HCT116 (cell line): Measurements from ENCODE around the gene SYTL3. TPM values are rescaled to one million over a fixed set of nuclear protein-coding genes. Genes with fewer than 3 reads are reported as not detected.

Experiments used
- ATAC-seq: fragments of 200-7000 bp; cut with Tn5 transposase; 2 replicates; pipeline ENCODE4 v1.9.1; 2020; ENCODE audit warnings: mild to moderate bottlenecking, moderate library complexity
- BruUV-seq: library from RNA; stranded (reverse); fragments of 400-500 nt; replicated peaks from 2 replicates; lab custom pipeline; 2021; lab: Mats Ljungman, UMichigan
- CTCF ChIA-PET: fragments of 300-600 bp; sonication (Branson Sonifier 250); formaldehyde crosslinking; loops from one replicate; lab custom pipeline; 2021; ENCODE audit warnings: antibody characterized with exemption; lab: Charles Lee
- POLR2A ChIA-PET: fragments of 300-600, 350-600 bp; sonication (Branson Sonifier 250); formaldehyde crosslinking; loops from one replicate; lab custom pipeline; 2021; ENCODE audit warnings: antibody characterized with exemption; lab: Charles Lee
- RAD21 ChIA-PET, 2 experiments: fragments of 300-600 bp; sonication (Branson Sonifier 250); formaldehyde crosslinking; loops; one replicate each; lab custom pipeline; 2023; ENCODE audit warnings: low total read pairs in 2 of 2; ENCODE audit not compliant: uncharacterized antibody in 2 of 2, unreplicated experiment in 2 of 2, low non-redundant PET in 1 of 2; lab: Charles Lee
- DNase-seq: peaks from one replicate; pipeline ENCODE4 v3.0.0-alpha.2; 2010; ENCODE audit warnings: low read depth, low spot score
- H2AFZ ChIP-seq: fragments of 200-600 bp; shearing (Covaris generic), sonication (generic); 2 replicates; pipeline ENCODE4 v1.6.1; 2017; ENCODE audit warnings: low read depth, mixed run types, mixed read lengths, antibody characterized with exemption, low read length; ENCODE audit not compliant: poor library complexity, severe bottlenecking
- H3K27ac ChIP-seq: 2 replicates; pipeline ENCODE4 v1.5.1; 2012; ENCODE audit warnings: low read depth, low read length
- H3K27me3 ChIP-seq: fragments of 200-600 bp; sonication (generic); 2 replicates; pipeline ENCODE4 v1.6.1; 2016; ENCODE audit warnings: mixed run types, low read length, mixed read lengths; ENCODE audit not compliant: insufficient read depth
- H3K36me3 ChIP-seq, 2 experiments: fragments of 200-500 bp in 1 of 2; fragments of 200-600 bp in 1 of 2; sonication (Bioruptor generic) in 1 of 2; sonication (generic) in 1 of 2; 2 replicates each; pipeline versions ENCODE4 v1.5.1 to v1.6.1; 2014 to 2016; ENCODE audit warnings: low read length in 2 of 2, inconsistent platforms in 1 of 2, mixed read lengths in 1 of 2, mixed run types in 1 of 2; ENCODE audit not compliant: insufficient read depth in 2 of 2, control insufficient read depth in 1 of 2
- H3K4me1 ChIP-seq, 2 experiments: fragments of 200-600 bp in 1 of 2; sonication (generic) in 1 of 2; 2 replicates each; pipeline versions ENCODE4 v1.5.1 to v1.6.1; 2012 to 2017; ENCODE audit warnings: low read length in 2 of 2, inconsistent platforms in 1 of 2, mild to moderate bottlenecking in 1 of 2, mixed read lengths in 1 of 2, mixed run types in 1 of 2, moderate library complexity in 1 of 2; ENCODE audit not compliant: insufficient read depth in 2 of 2, control insufficient read depth in 1 of 2
- H3K4me2 ChIP-seq: fragments of 200-600 bp; sonication (generic); 2 replicates; pipeline ENCODE4 v1.6.1; 2017; ENCODE audit warnings: mixed run types, low read length, mixed read lengths
- H3K4me3 ChIP-seq, 2 experiments: fragments of 200-600 bp in 1 of 2; sonication (generic) in 1 of 2; replicated peaks in 1 of 2; 2 replicates each; pipeline ENCODE4 v1.5.1; 2011 to 2016; ENCODE audit warnings: low read length in 2 of 2, control low read depth in 1 of 2, low read depth in 1 of 2, mild to moderate bottlenecking in 1 of 2, mixed read lengths in 1 of 2, mixed run types in 1 of 2
- H3K79me2 ChIP-seq: fragments of 200-600 bp; sonication (generic); 2 replicates; pipeline ENCODE4 v1.6.1; 2017; ENCODE audit warnings: mild to moderate bottlenecking, mixed run types, low read length, moderate library complexity, mixed read lengths; ENCODE audit not compliant: insufficient read depth
- H3K9ac ChIP-seq: fragments of 200-600 bp; sonication (generic); 2 replicates; pipeline ENCODE4 v1.6.1; 2016; ENCODE audit warnings: low read length, mixed read lengths
- H3K9me2 ChIP-seq: fragments of 200-600 bp; sonication (generic), shearing (Covaris generic); 2 replicates; pipeline ENCODE4 v1.6.1; 2017; ENCODE audit warnings: mixed run types, mild to moderate bottlenecking, moderate library complexity; ENCODE audit not compliant: insufficient read depth
- H3K9me3 ChIP-seq, 2 experiments: fragments of 200-500 bp in 1 of 2; fragments of 200-600 bp in 1 of 2; sonication (Bioruptor generic) in 1 of 2; sonication (generic) in 1 of 2; 2 replicates each; pipeline ENCODE4 v1.6.1; 2014 to 2017; ENCODE audit warnings: low read length in 2 of 2, mixed read lengths in 2 of 2, inconsistent platforms in 1 of 2, low read depth in 1 of 2, mild to moderate bottlenecking in 1 of 2, mixed run types in 1 of 2, moderate library complexity in 1 of 2; ENCODE audit not compliant: control insufficient read depth in 1 of 2, insufficient read depth in 1 of 2
- H4K20me1 ChIP-seq: fragments of 200-600 bp; sonication (generic), shearing (Covaris generic); 2 replicates; pipeline ENCODE4 v1.6.1; 2017; ENCODE audit warnings: mixed run types, mild to moderate bottlenecking, moderate library complexity; ENCODE audit not compliant: insufficient read depth
- CTCF ChIP-seq, 3 experiments: fragments of 200-600 bp in 1 of 3; sonication (generic) in 1 of 3; IDR thresholded peaks in 2 of 3; conservative IDR thresholded peaks in 1 of 3; 2 replicates each; pipeline ENCODE4 v1.5.1; 2012 to 2017; ENCODE audit warnings: low read depth in 2 of 3, low read length in 2 of 3, antibody characterized with exemption in 1 of 3, borderline replicate concordance in 1 of 3, control low read depth in 1 of 3, mild to moderate bottlenecking in 1 of 3, mixed read lengths in 1 of 3, mixed run types in 1 of 3, moderate library complexity in 1 of 3; ENCODE audit not compliant: insufficient read depth in 1 of 3
- EZH2 ChIP-seq: fragments of 200-600 bp; sonication (generic); IDR thresholded peaks from 2 replicates; pipeline ENCODE4 v1.6.1; 2017; ENCODE audit warnings: antibody characterized with exemption, mixed run types
- JUND ChIP-seq: IDR thresholded peaks from 2 replicates; pipeline ENCODE4 v1.6.1; 2012
- POLR2AphosphoS5 ChIP-seq: IDR thresholded peaks from 2 replicates; pipeline ENCODE4 v1.6.1; 2011; ENCODE audit warnings: mild to moderate bottlenecking, low read depth, low read length, moderate library complexity
- YY1 ChIP-seq: IDR thresholded peaks from 2 replicates; pipeline ENCODE4 v1.6.1; 2011; ENCODE audit warnings: low read length, low read depth, moderate library complexity, mild to moderate bottlenecking; ENCODE audit not compliant: insufficient replicate concordance; ENCODE audit errors: extremely low read depth
- ZNF274 ChIP-seq: fragments of 200-500 bp; sonication (Bioruptor generic); IDR thresholded peaks from 2 replicates; pipeline ENCODE4 v1.6.1; 2014; ENCODE audit warnings: mild to moderate bottlenecking, low read depth, low read length, inconsistent platforms
- intact Hi-C: fragments of 100-400 bp; cut with micrococcal nuclease; formaldehyde crosslinking; loops from 2 replicates; pipeline ENCODE4 v1.10.0; 2022
- total RNA-seq: library from RNA; stranded (reverse); gene quantifications from one replicate; pipeline ENCODE4 v1.2.1, GENCODE V29; 2021; ENCODE audit not compliant: unreplicated experiment

SYTL3 gene
- total RNA-seq, 1 experiment from 2014 or later: 55.3 TPM

DNA sequence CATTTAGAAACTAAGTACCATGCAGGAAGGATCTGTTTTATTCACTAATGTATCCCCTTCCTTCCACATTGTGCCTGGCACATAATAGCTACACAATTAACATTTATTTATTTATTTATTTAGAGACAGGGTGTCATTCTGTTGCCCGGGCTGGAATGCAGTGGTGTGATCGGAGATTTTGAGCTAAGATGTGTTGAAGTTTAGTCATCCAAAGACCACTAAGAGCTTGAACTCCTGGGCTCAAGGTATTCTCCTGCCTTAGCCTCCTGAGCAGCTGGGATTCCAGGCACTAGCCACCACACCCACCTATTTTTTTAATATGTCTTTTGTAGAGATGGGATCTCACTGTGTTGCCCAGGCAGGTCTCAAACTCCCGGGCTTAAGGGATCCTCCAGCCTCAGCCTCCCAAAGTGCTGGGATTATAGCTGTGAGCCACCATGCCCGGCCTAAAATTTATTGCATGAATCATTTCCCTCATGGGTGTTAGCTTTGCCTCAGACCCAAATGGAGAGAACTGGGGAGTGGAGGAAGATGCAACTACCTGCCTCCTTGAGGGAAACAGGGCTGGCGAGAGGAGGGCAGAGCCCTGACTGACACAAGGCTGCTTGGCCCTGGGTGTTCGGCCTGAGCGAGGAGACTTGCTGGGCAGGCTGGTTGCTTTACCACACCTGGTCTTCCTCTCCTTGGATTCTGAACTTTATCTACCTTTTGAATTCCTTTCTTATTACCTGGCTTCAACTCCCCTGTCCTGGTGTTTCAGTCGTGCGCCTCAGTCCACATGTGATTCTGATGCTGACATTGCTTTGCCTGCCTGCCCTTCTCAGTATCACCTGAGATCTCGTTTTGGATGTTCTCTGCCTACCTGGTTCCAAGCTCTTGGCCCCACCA is 3.6 kb upstream of the SYTL3 start:
- RAD21 ChIA-PET: interaction anchor here in 1 of 2 experiments (1.2 kb wide), 1 partner anchor 27 kb away, joined by 5 read pairs; no protein-coding TSS in a partner anchor
- H3K9me2 ChIP-seq: no peaks in the 10 kb centered on the region
- CTCF ChIA-PET: interaction anchor here (2.3 to 3.4 kb wide), 3 partner anchors 27 to 72 kb away, joined by 7 to 12 read pairs (median 12); no protein-coding TSS in a partner anchor
- no TSS peak for BruUV-seq
- H3K36me3 ChIP-seq: no peaks in the 10 kb centered on the region
- POLR2A ChIA-PET: interaction anchor here (0.9 to 2.3 kb wide), 4 partner anchors 26 to 425 kb away, joined by 3 to 9 read pairs (median 3); no protein-coding TSS in a partner anchor
- H3K27me3 ChIP-seq: no peaks in the 10 kb centered on the region
- peaks cover 49% of the 10 kb centered on the region for H3K79me2 ChIP-seq
- peaks cover 62 to 75% of the 10 kb centered on the region in 2 experiments for H3K4me1 ChIP-seq
- ATAC-seq: no peak; the same call in 1 of the 2 replicates
- peak overlapping the region; percentile 89 for H3K4me2 ChIP-seq
- no peak overlapping the region for H2AFZ ChIP-seq
- DNase-seq: no peak
- H3K9me3 ChIP-seq: no peaks in the 10 kb centered on the region
- no peaks in the 10 kb centered on the region for H4K20me1 ChIP-seq
- peak; percentile 49; the same call in 1 of the 2 replicates for TF ChIP-seq POLR2AphosphoS5
- TF ChIP-seq YY1: no peak
- intact Hi-C loops: loop anchor here (10.0 kb wide), 1 partner anchor 349 kb away; no protein-coding TSS in a partner anchor
- H3K9ac ChIP-seq: peak overlapping the region; percentile 97
- peak overlapping the region; percentile 89 to 91 for H3K4me3 ChIP-seq
- peak overlapping the region; percentile 97 for H3K27ac ChIP-seq

GRCh38 chr6:158647501-158647900 is 2.4 kb upstream of the SYTL3 start:
- no peak for TF ChIP-seq EZH2
- TF ChIP-seq JUND: no peak
- TF ChIP-seq CTCF (IDR thresholded peaks at IDR 0.05 in 2 of 3, conservative IDR thresholded peaks at IDR 0.05 in 1 of 3; ENCODE audit: borderline replicate concordance in 1 of 3, insufficient read depth in 1 of 3, low read depth in 2 of 3, low read length in 2 of 3): no peak
- no peak for TF ChIP-seq ZNF274
- ChIA-PET RAD21 (no interaction called here), CTCF (interaction anchor here (2.9 kb wide), 1 partner anchor 44 kb away, joined by 12 read pairs; no protein-coding TSS in a partner anchor), POLR2A (no interaction called here)
- Histone ChIP-seq H2AFZ (no peak overlapping the region), H3K9ac (peak overlapping the region; percentile 97), H4K20me1 (no peaks in the 10 kb centered on the region), H3K9me3 (no peaks in the 10 kb centered on the region), H3K79me2 (peaks cover 37% of the 10 kb centered on the region), H3K27ac (peak overlapping the region; percentile 97), H3K36me3 (no peaks in the 10 kb centered on the region), H3K4me1 (peaks cover 53 to 65% of the 10 kb centered on the region in 2 experiments), H3K4me2 (peak overlapping the region; percentile 89), H3K9me2 (no peaks in the 10 kb centered on the region), H3K27me3 (no peaks in the 10 kb centered on the region), H3K4me3 (no peak overlapping the region)
- no TSS peak for BruUV-seq
- DNase-seq: no peak
- ATAC-seq: no peak
- intact Hi-C loops: loop anchor here (10.0 kb wide), 1 partner anchor 347 kb away; no protein-coding TSS in a partner anchor
